A673 (cell line): ENCODE data around the gene GYS1. TPM values are rescaled to one million over a fixed set of nuclear protein-coding genes. Genes with fewer than 3 reads are reported as not detected.

Source experiments
- BruUV-seq: library from RNA; stranded (reverse); fragments of 400-500 nt; replicated peaks from 2 replicates; lab custom pipeline; 2021; lab: Mats Ljungman, UMichigan
- CTCF ChIA-PET: fragments of 300-600 bp; sonication (Branson Sonifier 250); formaldehyde crosslinking; loops from one replicate; lab custom pipeline; 2022; ENCODE audit warnings: antibody characterized with exemption; lab: Charles Lee
- POLR2A ChIA-PET: fragments of 300-600 bp; sonication (Branson Sonifier 250); formaldehyde crosslinking; loops from one replicate; lab custom pipeline; 2022; ENCODE audit warnings: antibody characterized with exemption; ENCODE audit not compliant: low non-redundant PET; lab: Charles Lee
- DNase-seq: peaks from one replicate; pipeline ENCODE4 v3.0.0-alpha.2; 2015; ENCODE audit warnings: low spot score
- H3K27ac ChIP-seq: fragments of 200-600 bp; sonication (generic); 2 replicates; pipeline ENCODE4 v1.5.1; 2016; ENCODE audit warnings: mixed run types, low read depth, mild to moderate bottlenecking, mixed read lengths, antibody characterized with exemption, low read length; ENCODE audit not compliant: poor library complexity, severe bottlenecking
- H3K27me3 ChIP-seq: fragments of 200-600 bp; sonication (generic); replicated peaks from 2 replicates; pipeline ENCODE4 v1.6.1; 2017; ENCODE audit warnings: mixed run types, low read depth, mild to moderate bottlenecking, mixed read lengths, antibody characterized with exemption, low read length; ENCODE audit not compliant: insufficient read depth, poor library complexity
- H3K36me3 ChIP-seq: fragments of 200-600 bp; sonication (generic); 2 replicates; pipeline ENCODE4 v1.6.1; 2016; ENCODE audit warnings: mixed run types, mild to moderate bottlenecking, mixed read lengths, antibody characterized with exemption, low read length; ENCODE audit not compliant: insufficient read depth, poor library complexity, severe bottlenecking
- H3K4me1 ChIP-seq: fragments of 200-600 bp; sonication (generic); 2 replicates; pipeline ENCODE4 v1.6.1; 2017; ENCODE audit warnings: mixed run types, mild to moderate bottlenecking, mixed read lengths, antibody characterized with exemption, low read length; ENCODE audit not compliant: insufficient read depth, poor library complexity, severe bottlenecking
- H3K4me3 ChIP-seq: fragments of 200-600 bp; sonication (generic); 2 replicates; pipeline ENCODE4 v1.5.1; 2016; ENCODE audit warnings: low read depth, mixed run types, mild to moderate bottlenecking, mixed read lengths, low read length; ENCODE audit not compliant: poor library complexity, severe bottlenecking
- H3K9me3 ChIP-seq: fragments of 200-600 bp; sonication (generic); 2 replicates; pipeline ENCODE4 v1.6.1; 2016; ENCODE audit warnings: mixed run types, low read depth, mild to moderate bottlenecking, mixed read lengths, antibody characterized with exemption, low read length; ENCODE audit not compliant: poor library complexity, severe bottlenecking
- EZH2 ChIP-seq: fragments of 200-600 bp; sonication (generic); IDR thresholded peaks from 2 replicates; pipeline ENCODE4 v1.6.1; 2017; ENCODE audit warnings: borderline replicate concordance, low read depth, mild to moderate bottlenecking, mixed read lengths, antibody characterized with exemption, low read length; ENCODE audit not compliant: poor library complexity, severe bottlenecking
- intact Hi-C: fragments of 100-400 bp; cut with micrococcal nuclease; formaldehyde crosslinking; loops from one replicate; pipeline ENCODE4 v1.10.0; 2022; ENCODE audit not compliant: unreplicated experiment
- total RNA-seq: library from RNA; stranded (reverse); gene quantifications from 2 replicates; pipeline ENCODE4 v1.2.3, GENCODE V29; 2021
- TF ChIP-seq, protein P1 (sequence below): fragments of 300-800, 200-600 bp; sonication (generic); conservative IDR thresholded peaks from 2 replicates; pipeline ENCODE4 v1.5.1; 2017; ENCODE audit warnings: low read depth, mild to moderate bottlenecking, antibody characterized with exemption, low read length, moderate library complexity, mixed read lengths

Gene GYS1
- total RNA-seq, 1 experiment from 2014 or later = 57.0 TPM

DNA sequence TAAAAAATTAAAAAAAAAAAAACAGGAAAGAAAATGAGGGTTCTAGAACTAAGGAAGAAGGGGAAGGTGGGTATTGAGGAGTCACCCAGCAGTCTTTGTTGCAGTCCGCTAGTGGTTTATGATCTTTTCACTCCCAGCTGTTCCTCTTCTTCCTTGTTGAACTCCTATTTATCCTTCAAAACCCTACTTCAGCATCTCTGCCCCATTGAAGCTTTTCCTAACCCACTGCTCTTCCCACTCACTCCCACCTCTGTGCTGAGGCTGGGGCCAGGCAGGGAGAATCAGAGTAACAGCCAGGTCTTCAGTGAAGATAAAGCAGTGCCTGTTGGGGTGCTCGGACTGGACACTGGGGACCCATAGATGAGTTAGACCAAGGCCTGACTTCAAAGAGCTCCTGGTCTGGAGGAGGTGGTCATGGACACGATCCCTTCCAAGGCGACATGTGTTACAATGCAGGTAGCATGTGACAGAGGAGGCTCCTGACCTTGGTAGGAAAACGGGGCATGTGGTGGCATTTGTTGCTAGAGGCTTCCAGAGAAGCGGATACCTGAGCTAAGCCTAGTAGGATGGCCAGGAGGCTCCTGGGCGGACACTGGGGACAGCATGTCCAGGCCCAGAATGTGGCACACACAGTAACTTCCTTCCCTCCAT is 12.0 kb upstream of the GYS1 start:
- H3K27me3 ChIP-seq = no peaks in the 10 kb centered on the region
- no TSS peak for BruUV-seq

DNA sequence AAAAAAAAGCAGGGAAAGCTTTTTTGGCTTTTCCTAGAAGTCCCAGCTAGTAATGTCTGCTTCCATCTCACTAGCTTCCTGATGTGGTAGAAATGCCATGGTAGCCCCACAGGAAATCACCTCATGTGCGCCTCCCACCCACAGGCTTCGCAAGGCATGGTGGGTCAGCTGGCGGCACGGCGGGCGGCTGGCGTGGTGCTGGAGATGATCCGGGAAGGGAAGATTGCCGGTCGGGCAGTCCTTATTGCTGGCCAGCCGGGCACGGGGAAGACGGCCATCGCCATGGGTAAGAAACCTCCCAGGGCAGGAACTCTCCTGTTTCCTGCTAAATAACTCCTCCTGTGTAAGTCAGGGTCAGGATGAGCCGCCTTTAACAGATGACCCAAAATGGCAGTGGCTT is 11.0 kb upstream of the GYS1 start:
- ChIA-PET POLR2A (no interaction called here), CTCF (interaction anchor here (0.6 kb wide), 2 partner anchors 101 to 561 kb away, joined by 3 to 10 read pairs; no protein-coding TSS in a partner anchor)
- no peak overlapping the region for H3K4me3 ChIP-seq
- no peaks in the 10 kb centered on the region for H3K9me3 ChIP-seq
- no peak overlapping the region for H3K27ac ChIP-seq
- H3K36me3 ChIP-seq = peaks cover 55% of the 10 kb centered on the region
- intact Hi-C loops = no loop called here
- no peak for DNase-seq
- TF ChIP-seq, protein P1, sequence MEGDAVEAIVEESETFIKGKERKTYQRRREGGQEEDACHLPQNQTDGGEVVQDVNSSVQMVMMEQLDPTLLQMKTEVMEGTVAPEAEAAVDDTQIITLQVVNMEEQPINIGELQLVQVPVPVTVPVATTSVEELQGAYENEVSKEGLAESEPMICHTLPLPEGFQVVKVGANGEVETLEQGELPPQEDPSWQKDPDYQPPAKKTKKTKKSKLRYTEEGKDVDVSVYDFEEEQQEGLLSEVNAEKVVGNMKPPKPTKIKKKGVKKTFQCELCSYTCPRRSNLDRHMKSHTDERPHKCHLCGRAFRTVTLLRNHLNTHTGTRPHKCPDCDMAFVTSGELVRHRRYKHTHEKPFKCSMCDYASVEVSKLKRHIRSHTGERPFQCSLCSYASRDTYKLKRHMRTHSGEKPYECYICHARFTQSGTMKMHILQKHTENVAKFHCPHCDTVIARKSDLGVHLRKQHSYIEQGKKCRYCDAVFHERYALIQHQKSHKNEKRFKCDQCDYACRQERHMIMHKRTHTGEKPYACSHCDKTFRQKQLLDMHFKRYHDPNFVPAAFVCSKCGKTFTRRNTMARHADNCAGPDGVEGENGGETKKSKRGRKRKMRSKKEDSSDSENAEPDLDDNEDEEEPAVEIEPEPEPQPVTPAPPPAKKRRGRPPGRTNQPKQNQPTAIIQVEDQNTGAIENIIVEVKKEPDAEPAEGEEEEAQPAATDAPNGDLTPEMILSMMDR = no peak
- no peak for TF ChIP-seq EZH2
- peaks cover 4% of the 10 kb centered on the region for H3K4me1 ChIP-seq
- no TSS peak for BruUV-seq
- no peaks in the 10 kb centered on the region for H3K27me3 ChIP-seq

More for the DNA sequence above, 12.0 kb upstream of the GYS1 start:
- Histone ChIP-seq H3K36me3 (peaks cover 63% of the 10 kb centered on the region), H3K4me3 (no peak overlapping the region), H3K27ac (no peak overlapping the region), H3K9me3 (no peaks in the 10 kb centered on the region), H3K4me1 (no peaks in the 10 kb centered on the region)
- intact Hi-C loops = no loop called here
- TF ChIP-seq, protein P1 = no peak
- TF ChIP-seq EZH2 = no peak
- no peak for DNase-seq
- ChIA-PET POLR2A (no interaction called here), CTCF (no interaction called here)

DNA sequence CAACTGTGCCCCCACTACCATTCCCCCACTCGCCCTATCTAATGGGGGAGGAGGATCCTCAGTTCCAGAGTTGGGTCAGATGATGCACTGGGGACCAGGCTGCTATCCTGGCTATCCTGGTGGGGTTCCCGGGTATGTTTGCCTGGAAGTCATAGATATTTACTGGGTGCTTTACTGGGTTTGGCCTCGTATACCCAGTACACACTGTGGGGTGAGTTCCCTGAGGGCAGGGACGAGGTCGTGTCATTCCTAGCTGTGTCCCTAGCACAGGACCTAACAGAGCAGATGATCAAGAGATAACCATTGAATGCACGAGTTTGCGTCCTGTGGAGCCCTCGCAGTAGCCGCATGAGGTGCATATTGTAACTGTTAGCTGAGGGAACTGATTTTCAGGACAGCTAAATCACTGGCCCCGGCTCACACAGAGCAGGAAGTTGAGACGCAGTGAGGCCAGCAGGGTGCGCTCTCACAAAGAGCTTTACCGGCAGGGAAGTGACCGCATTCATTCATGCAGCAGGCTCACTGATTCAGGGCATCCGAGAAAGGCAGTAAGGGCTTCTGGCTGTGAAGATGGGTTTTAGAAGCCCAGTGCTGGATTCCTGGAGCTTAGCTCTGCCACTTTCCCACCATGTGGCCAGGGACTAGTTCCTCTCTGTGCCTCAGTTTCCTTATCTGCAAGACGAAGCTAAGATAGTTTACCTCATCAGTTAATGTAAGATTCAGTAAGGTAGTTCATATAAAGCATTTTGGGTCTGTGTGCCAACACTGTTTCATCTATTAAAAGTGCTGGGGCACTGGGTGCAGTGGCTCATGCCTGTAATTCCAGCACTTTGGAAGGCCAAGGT is 6.6 kb upstream of the GYS1 start:
- Histone ChIP-seq H3K4me1 (peaks cover 10% of the 10 kb centered on the region), H3K27ac (no peak overlapping the region), H3K36me3 (peaks cover 32% of the 10 kb centered on the region), H3K4me3 (no peak overlapping the region), H3K27me3 (no peaks in the 10 kb centered on the region), H3K9me3 (no peaks in the 10 kb centered on the region)
- no peak for TF ChIP-seq EZH2
- TF ChIP-seq, protein P1 = peak; percentile 94
- POLR2A ChIA-PET = no interaction called here
- CTCF ChIA-PET = interaction anchor here (0.5 to 1.3 kb wide), 13 partner anchors 18 to 892 kb away, joined by 3 to 11 read pairs (median 4); no protein-coding TSS in a partner anchor
- peak; percentile 89 for DNase-seq
- BruUV-seq = no TSS peak
- intact Hi-C loops = no loop called here
